Right renal pelvis (tissue), 4 donors: ENCODE data around the gene IMP4. TPM values are rescaled to one million over a fixed set of nuclear protein-coding genes. Genes with fewer than 3 reads are reported as not detected.

Experiments used
- DNase-seq, 4 donors: peaks; one replicate each; pipeline ENCODE4 v3.0.0-alpha.2; 2013; ENCODE audit warnings: low read depth in 4 of 4, low spot score in 3 of 4, missing footprints in 1 of 4
- polyA plus RNA-seq, 4 donors: library from polyadenylated mRNA; unstranded; fragments of 120-200 nt; gene quantifications; one replicate each; pipeline ENCODE4 v1.2.1, GENCODE V29; 2013; ENCODE audit not compliant: insufficient read length in 4 of 4

The IMP4 gene
- polyA plus RNA-seq, 4 donors = 36.4 to 44.2 (median 37.8) TPM

DNA sequence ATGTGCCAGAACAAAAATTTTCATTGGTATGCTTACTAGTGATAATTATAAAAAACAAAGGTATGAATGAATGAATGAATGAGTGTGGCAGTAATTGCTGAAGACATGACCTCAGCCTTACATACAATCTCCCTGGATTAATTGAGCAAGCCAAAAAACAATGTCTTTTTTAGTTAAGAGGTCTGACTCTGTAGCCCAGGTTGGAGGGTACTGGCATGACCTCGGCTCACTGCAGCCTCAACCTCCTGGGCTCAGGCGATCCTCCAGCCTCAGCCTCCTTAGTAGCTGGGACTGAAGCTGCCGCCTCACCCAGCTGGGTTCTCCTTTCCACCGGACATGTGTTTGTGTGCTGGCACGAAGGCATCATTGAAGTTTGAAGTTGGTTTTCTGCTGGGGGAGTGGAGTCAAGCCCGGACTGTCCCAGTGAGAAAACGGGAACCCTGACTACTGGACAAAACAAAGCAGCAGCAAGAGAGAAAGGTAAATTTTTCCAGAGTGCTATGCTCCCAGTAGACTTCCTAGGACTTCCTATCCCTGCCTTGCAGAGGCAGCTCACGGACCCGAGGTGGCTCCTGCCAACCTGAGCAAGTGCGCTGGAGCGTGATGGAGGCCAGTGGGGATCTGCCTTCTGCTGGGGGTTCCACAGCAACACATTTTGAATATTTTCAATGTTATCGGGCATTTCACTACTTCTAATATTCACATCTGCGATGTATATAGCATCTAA lies 6.4 kb upstream of the IMP4 start:
- DNase-seq = no peak

DNA sequence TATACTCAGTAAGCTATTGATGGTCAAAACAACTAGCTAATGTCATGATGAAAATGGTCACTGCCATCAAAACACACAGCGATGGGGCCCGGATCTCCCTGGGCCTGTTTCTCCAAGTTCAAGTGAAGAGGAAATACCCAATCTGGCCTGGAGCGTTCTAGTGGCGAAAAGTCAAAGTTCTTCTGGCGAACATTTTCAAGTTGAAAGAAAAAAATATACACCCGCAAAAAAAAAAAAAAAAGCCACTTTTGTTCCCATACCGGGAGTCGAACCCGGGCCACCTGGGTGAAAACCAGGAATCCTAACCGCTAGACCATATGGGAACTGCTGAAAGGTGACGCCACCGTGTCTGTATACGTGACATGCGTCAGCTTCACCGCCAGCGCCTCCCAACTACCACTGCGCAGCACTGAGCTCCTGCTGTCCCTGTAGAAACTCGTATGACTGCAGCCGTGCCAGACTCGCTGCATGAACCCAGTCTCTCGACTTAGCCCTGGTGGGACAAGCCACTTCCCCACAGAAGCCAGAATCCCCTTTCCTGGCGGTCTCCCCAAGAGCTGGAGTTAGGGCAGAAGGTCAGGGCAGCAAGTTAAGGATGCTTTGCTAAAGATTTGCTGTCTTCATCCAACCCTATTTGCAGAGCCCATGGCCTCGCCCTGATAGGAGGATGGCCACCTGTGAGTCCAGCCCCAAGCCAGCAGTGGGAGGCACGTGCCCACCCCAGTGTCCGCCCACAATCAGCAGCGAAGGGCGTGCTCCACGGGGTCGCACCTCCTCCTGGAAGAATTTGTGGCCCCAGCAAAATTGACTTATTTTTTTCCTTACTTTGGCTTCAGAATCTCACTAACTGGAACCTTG lies 5.6 kb upstream of the IMP4 start:
- DNase-seq = peak; percentile 77 to 90 (median 82)

DNA sequence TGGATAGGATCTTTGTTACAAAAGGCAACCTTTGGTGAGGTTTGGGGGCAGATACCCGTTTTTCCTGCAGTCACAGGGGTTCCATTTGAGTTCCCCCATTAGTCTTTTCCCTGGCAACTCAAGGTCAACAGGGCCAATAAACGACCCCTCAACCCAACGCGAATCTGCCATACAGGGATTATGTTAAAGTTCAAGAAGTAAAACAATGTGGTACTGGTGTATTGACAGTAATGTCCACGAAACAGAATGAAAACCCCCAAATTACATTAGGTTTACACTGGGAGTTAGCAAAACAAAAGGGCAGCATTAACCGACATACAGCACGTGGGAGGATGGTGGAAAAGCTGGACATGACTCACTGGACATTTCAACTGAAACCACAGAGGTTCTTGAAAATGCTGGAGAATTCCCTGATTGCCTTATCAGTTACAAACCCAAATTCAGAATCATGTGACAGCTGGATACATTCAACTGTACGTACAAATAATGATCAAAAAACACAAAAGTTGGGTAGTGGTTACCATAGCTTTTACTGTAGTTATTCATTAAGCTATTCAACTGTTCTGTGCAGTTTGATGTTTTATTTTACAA lies 4.9 kb upstream of the IMP4 start:
- DNase-seq = no peak

DNA sequence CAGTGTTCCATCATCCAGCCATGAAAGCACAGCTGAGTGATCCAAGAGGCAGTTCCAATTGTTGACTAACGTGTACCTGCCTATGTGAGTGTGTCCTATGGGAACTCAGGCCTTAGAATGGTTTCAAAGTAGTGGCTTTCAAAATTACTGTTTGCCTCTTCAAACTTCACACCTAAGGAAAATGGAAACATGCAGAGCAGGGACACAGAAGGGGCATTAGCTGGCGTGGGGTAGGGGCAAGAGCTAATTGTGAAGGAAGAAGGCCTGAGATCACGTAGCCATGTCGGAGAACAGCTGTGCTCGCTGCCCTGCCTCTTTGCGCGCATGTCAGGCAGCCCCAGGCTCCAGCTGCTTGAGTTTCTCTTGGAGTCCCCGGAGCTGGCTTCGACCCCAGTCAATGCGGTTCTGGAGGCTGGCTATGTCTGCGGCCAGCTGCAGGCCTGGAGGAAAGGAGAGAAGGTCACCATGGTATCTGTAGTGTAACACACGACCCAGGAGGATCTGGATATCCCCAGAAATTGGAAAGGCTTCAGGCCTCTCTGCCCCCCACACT lies 3.8 kb upstream of the IMP4 start:
- no peak for DNase-seq

DNA sequence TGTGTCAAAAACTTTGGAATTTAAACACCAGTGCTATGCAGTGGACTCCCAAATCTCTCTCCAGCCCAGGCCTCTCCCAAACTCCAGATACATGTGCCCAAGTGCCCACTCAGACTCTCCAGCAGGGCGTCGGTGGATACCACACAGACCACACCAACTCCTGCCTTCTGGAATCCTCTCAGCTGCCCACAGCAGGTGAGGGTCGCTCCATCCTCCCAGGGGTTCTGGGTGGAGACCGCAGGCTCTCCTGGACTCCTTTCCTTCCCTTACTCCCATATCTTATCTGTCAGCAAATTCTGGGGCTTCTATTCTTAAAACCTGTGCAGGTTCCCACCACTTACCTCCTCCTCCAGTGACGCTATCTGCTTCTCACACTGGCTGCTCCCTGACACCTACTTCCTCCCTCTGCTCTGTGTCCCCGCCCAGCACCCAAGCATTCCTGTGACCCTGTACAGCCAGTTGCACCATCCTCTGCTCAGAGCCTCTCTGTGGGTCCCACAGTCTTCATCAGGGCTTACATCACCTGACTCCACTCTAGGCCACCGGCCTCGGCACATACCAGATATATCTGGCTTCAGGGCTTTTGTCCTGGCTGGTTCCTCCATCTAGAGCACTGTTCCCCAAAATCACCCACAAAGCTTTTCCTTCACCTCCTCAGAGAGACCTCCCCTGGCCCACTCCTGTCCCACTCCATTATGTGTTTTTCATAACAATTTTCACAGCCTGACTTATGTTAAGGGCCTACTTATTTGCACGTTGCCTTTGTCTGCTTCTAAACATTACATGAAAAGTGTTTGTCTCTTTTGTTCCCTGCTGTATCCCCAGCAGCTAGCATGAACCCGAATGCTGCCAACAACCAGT lies 2.6 kb upstream of the IMP4 start:
- DNase-seq = no peak

DNA sequence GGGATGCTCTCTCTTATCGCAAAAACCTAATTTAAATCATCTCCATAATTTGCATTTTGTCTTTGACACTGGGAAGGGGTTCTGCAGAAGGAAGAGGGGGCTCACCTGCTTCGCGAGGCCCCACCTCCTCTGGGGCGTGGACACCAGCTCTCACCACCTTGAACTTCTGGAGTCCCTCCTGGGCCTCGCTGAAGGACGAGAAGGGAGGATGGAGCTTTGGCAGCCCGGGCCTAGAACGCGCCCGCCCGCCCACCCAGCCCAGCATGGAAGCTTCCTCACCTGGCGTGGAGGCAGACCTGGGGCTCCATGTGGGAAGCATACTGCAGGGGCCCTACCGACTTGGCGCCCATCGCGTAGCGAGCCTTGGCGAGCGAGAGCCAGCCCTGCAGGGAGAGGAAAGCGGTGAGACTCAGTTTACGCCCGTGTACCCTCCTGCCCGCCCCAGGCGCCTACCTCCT lies 1.1 kb upstream of the IMP4 start:
- DNase-seq = no peak

DNA sequence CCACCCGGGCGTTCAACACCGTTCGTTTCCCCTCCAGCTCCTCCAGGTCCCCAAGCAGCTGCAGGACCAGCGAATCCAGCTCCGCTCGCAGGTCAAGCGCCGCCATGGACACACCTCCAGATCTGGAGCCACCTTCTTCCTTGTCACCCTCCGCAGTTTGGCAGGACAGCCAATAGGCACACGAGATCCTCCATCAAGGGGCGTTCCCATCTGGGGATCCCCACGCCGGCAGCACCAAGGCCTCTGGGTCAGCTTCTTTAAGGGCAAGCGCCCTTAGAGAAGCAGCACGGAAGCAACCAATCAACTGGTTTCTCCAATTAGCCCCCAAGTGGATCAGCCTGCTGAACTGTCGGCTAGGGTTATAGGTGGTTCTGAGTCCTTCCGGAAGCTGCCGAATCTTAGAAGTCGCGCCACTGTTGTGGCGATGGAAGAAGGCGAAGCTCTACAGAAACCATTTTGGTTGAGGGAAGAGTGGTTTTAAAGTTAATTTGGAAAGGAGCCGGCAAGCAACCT lies 621 bp upstream of the IMP4 start:
- peak; percentile 80 to 93 (median 89) for DNase-seq

DNA sequence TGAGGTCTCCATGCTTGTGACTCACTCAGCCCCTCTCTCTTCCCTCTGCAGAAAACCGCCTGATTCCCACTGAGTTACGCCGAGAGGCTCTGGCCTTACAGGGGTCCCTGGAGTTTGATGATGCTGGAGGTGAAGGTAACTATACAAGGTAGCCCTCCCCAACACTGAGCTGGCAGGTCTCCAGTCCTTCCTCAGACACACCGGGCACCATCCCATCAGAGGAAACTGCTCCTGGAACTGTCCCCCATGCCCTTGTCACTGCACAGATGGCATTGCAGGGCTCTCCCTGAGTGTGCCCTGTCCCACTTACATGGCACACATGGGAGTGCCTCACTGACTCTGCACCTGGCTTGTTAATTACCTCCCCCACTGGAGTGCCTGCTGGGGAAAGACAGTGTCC lies 1.9 kb downstream of the IMP4 start:
- DNase-seq = no peak

DNA sequence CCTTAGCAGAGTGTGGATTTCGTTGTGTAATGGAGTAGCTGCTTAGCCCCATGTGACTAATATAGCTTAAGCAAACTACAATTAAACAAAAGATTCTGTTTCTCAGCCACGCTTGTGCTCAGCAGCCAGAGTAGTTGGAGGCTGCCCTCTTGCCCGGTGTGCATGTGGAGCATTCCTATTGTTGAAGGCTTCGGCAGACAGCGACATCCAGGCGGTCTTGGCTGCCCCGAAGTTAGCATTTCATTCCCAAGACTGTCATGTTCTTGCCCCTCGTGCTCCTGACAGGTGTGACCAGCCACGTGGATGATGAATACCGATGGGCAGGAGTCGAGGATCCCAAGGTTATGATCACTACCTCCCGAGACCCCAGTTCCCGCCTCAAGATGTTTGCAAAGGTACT lies 2.4 kb downstream of the IMP4 start:
- no peak for DNase-seq

DNA sequence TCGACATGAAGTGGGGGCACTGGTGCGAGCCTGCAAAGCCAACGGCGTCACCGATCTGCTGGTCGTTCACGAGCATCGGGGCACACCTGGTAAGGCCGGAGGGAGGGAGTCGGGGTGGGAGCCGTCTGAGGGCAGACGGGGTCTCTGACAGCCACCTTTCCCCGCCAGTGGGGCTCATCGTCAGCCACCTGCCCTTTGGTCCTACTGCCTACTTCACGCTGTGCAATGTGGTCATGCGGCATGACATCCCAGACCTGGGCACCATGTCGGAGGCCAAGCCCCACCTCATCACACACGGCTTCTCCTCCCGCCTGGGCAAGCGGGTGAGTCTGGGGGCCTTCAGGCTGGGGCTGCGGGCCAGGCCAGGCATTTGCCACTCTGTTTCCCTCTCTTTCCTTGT lies 2.9 kb downstream of the IMP4 start:
- no peak for DNase-seq

DNA sequence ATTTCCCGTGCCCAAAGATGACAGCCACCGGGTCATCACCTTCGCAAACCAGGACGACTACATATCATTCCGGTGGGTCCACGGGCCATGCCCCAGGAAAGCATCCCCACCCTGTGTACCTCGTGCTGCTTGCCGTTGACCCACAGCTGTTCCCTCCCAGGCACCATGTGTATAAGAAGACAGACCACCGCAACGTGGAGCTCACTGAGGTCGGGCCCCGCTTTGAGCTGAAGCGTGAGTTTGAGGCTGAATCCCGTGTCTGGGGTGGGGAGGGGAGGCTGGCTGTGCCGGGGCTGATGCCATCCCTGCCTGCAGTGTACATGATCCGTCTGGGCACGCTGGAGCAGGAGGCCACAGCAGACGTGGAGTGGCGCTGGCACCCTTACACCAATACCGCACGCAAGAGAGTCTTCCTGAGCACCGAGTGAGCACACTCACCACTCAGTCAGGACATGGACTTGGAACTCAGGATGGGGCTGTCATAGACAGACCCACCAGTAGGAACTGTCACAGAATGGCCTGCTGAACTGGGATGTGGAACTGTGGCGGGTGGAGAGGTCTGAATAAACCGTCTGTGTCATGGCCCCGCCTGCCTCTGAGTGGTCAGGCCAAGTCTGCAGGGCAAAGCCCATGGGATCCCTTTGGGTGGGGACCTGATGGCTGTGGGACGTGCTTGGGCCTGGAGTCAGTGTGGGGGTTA lies 3.5 kb downstream of the IMP4 start:
- no peak for DNase-seq

DNA sequence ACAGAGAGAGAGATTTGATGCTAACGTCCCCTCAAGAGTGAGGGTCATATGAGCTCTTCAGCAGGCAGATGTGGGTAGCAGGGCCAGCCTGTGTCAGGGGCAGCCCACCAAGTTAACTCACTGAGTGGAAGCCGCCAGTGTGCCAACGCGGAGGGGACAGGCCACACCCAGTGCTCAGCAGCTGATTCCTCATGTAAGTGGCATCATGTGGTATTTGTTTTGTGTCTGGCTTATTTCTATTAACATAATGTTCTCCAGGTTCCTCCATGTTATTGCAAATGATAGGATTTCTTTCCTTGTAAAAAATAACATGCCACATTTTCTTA lies 4.0 kb downstream of the IMP4 start:
- DNase-seq = no peak

DNA sequence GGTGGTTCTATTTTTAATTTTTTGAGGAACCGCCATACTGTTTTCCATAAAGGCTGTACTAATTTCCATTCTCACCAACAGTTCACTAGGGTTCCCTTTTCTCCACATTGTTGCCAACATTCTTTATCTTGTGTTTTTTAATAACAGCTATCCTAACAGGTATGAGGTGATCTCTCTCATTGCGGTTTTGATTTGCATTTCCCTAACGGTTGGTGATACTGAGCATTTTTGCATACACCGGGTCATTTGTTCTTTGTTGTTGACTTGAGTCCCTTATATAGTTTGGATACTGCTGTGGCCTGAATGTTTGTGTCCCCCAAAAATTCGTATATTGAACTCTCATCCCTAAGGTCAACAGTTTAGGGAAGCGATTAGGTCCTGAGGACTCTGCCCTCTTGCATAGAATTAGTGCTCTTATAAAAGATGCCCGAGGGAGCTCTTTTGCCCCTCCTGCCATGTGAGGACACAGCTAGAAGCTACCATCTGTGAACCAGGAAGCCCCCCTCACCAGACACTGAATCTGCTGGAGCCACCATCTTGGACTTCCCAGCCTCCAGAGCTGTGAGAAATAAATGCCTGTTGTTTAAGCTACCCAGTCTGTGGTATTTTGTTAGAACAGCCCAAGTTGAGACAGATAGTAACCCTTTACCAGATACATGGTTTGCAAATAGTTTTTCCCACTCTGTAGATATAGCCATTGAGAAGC lies 4.7 kb downstream of the IMP4 start:
- no peak for DNase-seq

DNA sequence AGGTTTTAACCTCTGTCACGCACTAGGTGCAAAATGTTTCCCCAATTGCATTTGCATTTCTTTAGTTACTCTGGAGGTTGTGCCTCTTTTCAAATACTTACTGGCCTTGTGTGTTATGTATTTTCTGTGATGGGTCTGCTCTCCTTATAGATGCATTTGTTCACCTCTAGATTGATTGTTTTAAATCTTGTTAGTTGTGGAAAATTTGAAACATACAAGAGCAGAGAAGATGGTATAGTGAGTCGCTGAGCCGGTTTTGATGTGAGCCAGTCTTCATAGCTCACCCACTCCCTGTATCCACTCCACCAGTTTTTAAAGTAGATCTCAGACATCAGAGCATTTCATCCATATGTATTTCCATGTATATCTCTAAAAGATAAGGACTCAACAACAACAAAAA lies 6.5 kb downstream of the IMP4 start:
- DNase-seq = no peak

DNA sequence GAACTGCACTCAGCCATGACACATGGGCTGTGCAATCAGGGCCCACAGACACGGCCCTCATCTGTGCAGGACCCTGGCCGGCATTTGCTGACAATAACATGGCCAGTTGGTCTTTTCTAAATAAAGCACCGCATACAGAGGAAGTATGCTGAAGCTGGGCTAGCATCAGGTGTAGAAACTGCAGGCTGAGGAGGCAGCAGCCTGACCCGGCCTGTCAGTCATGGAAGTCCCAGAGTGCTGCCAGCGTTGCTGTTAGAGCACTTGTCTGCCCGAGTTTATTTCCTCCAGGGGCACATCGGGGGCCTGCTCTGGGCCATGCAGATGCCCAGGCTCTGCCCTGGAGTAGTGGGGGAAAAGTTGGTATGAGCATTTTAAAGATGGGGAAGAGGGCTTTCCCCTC lies 9.0 kb downstream of the IMP4 start:
- no peak for DNase-seq

DNA sequence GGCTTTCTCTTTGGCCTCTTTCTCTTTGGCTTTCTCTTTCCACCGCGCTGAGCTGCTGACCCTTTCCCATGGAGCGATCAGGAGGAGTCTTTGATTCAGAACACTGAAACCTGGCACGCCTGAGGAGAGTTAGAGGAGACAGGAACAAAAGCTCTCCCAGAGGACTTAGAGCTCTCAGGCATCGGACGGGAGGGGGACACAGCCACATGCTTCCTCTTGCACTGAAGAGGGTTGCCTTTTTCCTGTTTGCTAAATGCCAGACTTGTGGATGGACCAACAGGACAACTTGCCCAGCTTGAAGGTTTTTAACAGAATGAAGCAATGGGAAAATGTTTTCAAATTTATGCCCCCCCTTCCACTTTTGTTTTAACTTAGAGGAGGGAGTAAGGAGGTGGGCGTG lies 9.5 kb downstream of the IMP4 start:
- DNase-seq = no peak

DNA sequence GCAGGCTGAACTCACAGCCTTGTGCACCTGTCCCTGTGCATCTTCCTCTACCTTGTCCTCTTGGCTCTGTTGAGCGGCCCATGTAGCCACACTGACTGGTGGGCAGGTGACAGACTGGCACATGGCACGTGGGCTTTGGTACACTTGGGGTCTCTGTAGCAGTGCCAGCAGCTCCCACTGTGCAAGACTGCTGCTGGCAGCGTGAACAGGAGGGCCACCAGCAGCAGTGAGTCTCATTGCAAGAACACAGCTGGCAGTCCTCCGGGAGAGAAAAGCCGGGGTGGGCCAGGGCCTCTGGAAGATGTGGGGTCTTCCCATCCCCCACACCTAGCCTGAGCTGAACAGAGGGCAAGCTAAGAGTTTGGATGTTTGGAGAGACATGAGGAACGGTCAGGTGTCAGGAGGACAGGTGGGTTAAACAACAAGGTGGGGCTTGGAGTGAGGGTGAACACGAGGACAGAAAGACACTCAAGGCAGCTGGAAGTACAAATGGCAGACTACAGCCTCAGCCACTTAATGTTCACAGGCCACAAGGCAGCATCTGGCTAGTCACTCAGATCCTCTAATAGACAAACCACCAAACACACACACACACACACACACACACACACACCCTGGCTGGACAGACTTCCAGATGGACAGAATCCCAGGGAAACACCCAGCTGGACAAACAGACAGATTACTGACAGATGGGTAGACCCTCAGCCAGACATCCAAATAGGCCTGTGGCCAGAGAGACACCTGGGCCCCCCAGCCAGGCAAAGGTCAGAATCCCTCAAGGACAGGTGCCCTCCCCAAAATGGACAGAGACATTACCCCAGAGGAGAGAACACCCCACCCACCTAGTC lies 10.8 kb downstream of the IMP4 start:
- DNase-seq = no peak

DNA sequence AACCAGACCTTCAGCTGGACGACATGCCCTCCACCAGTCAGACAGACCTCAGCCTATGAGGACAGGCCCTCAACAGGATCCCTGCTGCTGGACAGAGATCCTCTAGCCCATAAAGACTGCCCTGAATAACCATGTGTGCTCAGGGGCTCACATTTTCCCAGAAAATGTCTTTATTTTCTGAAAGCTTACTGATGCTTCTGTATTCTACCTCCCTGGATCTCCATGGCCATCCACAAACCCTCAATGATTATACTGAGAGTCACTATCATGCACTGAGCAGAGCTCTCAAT lies 11.4 kb downstream of the IMP4 start:
- DNase-seq = no peak
